GM21528 (cell line): Measurements from ENCODE around the gene COL27A1.

Source experiments
- ATAC-seq: cut with Tn5 transposase; IDR thresholded peaks from one replicate; pipeline ENCODE4 v1.9.1; 2021; ENCODE audit warnings: mild to moderate bottlenecking, moderate library complexity; ENCODE audit not compliant: unreplicated experiment, low FRiP score

COL27A1 gene

DNA sequence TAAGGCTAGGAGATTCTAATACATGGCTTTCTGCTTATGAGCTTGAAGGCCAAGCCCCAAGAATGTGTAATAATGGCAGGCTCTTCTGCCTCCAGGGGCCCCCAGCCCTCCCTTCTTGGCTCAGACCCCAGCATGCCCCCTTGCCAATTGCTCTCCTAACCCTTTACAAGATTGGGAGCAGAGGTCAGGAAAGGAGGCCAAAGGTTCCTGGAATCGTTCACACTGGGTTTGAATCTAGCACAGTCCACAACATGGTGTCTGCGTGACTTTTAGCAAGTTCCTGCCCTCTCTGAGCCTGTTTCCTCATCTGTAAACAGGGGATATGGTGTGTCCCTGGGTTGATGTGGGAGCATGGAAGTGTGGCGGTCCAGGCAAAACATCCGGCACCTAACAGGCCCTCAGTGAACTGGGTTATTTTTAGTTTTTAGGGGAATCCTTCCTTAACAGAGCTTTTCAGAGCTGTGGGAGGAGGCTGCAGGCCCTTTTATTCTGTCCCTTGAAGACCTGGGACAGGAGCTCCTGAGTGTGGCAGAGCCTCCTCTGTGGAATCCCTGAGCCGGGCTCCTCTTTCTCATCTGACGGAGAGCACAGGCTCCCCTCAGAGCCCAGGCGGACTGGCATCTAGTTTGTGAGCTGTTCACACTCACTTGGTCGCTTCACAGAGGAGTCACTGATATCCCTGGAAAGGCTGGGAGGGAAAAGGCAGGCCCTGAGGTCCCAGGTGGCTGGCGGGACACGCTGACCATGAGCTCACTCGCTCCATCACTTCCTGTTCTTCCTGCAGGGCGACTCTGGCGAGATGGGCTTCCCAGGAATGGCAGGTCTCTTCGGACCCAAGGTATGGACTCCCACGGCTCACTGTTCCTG, 144.2 kb downstream of the COL27A1 start:
- no peak for ATAC-seq

DNA sequence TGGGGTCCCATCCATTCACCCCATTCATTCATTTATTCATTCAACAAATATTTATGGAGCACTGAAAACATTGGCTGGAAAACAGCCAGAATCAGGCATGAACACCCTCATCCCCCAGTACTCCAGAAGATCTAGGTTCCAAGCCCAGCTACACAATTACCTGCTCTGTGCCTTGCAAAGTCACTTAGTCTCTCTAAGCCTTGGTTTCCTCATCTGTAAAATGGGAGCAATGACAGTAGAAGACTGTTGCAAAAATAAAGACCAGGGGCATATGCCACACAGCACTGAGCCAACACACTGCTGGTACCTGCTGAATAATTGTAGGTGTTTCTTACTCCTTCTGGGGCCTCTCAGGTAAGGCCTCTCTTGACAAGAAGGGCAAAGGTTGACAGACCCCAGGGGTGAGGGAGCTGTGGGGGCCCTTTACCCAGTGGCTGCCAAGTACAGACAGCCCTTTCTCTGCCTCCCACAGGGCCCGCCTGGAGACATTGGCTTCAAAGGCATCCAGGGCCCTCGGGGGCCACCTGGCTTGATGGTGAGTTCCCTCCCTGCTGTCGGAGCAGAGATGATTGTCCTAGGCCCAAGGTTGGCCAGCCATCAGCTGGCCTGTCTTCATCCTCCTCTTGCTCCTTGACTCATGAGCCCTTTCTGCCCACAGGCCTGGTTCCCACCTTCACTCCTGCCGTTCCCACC, 145.0 kb downstream of the COL27A1 start:
- ATAC-seq = no peak

DNA sequence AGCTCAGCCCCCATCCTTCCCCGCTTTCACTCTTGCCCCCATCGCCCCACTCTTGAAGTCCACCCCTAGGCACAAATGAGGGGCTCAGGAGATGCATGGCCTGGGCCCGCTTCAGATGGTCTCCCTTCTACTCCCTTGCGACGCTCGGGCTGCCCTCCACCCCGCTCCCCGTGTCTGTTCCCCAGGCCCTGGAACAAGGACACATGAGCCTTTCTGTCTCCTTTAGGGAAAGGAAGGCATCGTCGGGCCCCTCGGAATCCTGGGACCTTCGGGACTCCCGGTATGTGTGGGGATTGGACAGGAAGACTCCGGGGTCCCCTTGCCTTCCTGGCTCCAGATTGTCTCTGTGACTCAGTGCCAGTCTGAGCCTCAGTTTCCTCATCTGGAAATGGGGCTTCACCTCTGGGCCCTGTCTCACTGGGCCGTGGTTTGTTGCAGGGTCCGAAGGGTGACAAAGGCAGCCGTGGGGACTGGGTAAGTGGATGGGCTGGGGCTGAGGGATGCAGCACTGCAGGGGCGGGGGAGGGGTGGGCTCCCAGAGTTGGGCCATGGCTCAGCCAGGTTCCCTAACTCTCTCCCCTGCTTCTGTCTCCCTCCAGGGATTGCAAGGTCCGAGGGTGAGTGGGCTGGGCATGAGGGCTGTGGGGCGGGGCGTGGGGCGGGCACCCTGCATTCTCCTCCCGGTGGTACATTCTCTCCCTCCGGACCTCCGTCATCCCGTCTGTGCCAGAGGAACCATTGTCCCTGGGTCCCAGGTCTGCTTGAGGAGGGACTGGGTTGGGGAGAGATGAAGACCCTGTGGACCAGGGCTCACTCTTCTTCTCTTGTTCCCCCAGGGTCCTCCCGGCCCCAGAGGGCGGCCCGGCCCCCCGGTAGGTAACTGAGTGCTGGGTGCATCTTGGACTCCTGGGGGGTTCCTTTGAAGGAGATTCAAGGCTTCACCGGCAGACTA, 145.8 kb downstream of the COL27A1 start:
- ATAC-seq = no peak

DNA sequence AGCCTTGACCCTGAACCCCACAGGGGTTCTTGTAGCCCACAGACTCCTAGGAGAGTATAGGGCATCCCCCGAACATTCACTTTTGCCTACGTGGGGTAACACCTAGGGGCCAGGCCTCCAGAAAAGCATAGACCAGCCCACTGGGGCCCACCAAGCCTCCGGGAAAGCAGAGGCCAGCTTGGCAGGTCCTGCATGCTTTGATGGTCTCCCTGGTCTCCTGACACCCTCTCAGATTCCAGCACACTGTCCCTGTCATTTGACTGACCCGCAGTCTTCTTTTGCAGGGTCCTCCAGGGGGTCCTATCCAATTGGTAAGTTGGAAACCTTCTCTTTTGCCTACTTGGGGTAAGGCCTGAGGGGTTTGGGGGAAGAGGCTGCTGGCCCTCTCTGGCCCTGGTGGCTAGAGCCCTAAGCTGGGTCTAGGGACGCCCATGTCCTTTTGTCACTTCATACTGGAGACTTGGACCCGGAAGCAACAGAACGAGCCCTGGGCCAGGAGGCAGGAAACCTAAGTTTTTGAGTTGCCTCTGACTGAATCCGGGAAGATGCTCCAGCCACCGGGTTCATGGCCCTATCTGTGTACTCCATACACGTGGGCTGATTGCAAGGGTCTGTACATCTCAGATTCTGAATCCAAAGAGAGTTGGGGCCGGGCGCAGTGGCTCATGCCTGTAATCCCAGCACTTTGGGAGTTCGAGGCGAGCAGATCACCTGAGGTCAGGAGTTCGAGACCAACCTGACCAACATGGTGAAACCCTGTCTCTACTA, 146.6 kb downstream of the COL27A1 start:
- no peak for ATAC-seq

DNA sequence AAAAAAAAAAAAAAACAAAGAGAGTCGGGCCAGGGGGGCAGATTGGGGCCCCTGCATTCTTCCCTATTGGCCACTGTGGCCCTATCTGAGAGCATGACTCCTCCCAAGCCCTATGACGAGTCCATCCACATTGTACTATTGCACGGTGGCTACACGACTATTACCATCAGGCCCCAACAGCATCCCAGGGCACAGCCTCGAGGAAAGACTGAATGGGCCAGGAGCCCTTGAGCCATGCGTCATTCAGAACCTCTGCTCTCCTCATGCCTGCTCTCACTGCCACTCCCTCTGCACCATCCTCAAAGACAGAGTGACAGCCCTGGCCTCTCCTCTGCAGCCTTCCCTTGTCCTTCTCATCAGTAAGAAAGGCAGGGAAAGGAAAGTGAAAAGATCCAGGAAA, 147.4 kb downstream of the COL27A1 start:
- no peak for ATAC-seq

DNA sequence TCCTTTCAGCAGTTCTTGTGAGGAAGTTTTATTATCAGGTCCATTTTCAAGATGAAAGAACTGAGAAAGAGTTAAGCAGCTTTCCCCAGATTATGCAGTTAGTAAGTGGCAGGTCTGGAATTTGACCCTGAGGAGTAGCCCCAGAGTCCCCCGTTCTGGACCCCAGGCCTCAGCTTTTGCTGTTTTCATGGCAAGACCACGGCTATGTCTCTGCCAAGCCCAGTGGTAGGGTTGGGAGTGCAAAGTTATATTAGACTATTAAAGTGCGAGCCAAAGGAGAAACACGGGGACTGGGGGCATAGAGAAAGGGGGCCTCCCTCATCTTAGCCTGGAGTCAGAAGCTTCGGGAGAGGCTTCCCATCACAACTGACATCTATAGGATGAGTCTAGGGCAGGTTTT, 148.2 kb downstream of the COL27A1 start:
- no peak for ATAC-seq

DNA sequence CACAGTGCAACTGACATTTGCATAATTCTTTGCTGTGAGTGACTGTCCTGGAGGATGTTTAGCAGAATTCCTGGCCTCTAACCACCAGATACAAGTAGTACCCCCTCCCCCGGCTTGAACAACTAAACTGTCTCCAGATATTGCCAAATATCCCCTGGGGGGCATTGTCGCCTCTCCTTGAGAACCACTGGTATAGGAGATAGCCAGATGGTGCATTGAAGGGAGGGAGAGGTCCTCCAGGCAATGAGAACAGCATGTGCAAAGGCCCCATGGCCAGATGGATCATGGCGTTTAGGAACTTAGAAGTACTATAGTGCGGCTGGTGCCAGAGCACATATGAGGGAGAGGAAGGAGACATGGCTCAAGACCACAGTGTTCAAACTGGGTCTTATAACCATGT, 148.6 kb downstream of the COL27A1 start:
- ATAC-seq = no peak

DNA sequence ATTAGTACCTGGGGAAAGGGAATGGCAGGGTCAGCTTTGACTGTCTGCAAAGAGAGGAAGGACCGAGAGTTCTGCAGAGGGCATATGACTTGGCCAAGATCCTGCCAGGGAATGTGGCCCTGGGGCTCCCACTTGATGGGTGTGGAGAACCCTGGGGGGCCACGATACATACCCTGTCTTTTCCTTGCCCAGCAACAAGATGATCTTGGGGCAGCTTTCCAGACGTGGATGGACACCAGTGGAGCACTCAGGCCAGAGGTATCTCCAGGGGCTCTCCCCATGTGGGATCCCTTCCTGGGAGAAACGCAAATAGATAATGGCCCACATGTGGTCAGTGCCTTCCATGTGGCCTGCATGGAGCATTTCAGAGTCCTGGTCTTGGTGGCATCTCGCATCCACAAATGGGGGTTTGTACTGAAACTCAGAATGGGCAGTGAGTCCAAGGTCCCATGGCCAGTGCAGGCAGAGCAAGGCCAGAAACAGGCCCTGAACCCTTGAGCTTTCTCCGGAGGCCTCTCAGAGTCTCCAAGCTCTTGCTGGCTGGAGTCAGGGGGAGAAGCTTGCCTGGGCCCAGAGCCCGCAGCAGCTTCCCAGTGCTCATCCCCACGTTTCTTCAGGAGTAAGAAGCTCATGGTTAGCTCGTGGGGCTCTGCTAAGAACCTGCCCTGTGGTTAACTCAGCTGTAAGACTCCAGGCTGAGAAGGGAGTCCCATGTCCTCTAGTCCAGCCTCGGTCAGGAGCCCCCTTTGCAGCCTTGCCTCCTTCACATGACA, 149.3 kb downstream of the COL27A1 start:
- no peak for ATAC-seq

DNA sequence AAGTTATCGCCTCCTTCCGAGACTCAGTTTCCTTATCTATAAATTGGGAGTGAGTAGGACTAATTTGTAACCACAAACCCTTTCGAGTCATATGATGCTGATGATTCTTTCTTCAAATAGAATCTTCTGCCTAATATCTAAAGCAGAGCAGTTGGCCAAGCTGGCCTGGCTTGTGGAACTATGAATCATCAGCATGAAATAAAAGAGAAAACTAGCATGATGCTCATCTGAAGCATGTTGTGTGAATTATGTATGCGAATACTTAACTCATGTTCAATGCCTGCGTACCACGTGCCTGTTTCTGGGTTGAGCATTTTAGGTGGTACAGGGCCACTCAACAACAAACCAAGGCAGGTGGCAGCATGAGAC, 152.5 kb downstream of the COL27A1 start:
- ATAC-seq = no peak

DNA sequence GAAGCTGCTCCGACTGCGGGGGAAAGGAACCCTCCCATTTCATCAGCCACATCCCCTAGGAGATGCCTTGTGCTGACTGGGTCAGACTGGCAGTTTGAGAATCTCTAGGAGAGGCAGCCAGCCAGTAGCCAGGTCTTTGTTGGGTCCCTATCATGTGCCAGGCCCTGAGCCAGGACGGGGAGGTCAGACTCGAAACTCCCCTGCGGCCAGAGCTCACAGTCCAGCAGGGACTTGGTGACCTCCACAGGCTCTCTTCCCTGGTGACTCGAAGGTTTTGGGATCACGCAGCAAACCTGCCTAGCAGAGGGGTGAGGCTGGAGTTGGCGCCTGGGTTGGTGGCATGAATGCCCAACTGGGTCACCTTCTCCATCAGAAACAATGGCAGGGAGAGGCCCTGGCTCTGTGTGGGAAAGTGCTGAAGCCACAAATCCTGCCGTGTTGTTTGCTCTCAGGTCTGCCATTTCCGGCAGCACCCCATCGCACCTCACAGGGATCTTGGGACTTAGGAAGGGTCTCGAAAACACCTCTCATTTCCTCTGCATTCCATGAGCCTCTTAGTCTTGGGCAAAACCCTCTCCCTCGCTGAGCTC, 153.1 kb downstream of the COL27A1 start:
- no peak for ATAC-seq

DNA sequence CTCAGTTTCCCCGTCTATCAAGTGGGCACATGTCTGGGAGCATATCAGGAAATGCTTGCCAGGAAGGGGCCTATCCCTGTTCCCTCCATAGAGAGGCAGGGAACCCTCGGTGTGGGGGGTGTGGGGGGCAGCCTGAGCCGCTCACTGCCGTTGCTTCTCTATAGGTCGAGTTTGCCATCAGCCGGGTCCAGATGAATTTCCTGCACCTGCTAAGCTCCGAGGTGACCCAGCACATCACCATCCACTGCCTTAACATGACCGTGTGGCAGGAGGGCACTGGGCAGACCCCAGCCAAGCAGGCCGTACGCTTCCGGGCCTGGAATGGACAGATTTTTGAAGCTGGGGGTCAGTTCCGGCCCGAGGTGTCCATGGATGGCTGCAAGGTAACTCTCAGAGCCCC, 153.8 kb downstream of the COL27A1 start:
- ATAC-seq = no peak

DNA sequence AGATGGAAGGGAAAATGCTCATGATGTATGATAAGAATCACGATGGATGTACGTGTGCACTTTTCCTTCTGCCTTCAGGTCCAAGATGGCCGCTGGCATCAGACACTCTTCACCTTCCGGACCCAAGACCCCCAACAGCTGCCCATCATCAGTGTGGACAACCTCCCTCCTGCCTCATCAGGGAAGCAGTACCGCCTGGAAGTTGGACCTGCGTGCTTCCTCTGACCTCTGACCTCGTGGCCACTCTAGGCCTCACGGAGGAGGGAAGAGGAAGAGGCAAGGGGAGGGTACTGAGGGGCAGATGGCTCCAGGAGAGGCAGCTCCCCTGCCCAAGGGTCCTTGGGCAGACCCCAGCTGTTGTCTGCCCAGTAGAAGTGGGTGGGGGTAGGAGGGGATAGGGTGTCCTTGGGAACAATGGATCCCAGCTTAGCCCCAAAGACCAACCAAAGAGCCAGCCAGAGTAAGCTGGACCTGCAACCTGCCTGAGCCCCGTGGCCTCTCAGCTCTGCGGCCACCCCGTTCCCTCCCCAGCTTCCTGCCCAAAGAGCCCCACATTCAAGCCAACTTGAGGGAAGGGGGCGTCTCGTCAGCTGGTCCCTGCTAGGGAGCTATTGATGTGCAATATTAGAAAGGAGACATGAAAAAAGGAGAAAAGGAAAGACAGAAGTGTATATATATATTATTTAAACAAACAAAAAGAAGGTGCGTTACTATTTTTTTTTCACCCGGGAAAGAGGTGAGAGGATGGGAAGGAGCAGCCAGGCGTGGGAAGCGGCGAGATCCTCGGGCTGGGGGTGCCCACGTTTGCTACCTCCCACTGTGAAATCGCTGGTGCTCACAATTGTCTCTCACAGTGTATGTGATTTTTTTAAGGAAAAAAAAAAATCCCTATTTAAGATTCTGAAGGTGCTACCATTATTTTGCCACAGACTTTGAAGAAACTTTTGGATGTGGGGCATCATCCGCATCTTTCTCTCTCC, 155.4 kb downstream of the COL27A1 start:
- no peak for ATAC-seq

DNA sequence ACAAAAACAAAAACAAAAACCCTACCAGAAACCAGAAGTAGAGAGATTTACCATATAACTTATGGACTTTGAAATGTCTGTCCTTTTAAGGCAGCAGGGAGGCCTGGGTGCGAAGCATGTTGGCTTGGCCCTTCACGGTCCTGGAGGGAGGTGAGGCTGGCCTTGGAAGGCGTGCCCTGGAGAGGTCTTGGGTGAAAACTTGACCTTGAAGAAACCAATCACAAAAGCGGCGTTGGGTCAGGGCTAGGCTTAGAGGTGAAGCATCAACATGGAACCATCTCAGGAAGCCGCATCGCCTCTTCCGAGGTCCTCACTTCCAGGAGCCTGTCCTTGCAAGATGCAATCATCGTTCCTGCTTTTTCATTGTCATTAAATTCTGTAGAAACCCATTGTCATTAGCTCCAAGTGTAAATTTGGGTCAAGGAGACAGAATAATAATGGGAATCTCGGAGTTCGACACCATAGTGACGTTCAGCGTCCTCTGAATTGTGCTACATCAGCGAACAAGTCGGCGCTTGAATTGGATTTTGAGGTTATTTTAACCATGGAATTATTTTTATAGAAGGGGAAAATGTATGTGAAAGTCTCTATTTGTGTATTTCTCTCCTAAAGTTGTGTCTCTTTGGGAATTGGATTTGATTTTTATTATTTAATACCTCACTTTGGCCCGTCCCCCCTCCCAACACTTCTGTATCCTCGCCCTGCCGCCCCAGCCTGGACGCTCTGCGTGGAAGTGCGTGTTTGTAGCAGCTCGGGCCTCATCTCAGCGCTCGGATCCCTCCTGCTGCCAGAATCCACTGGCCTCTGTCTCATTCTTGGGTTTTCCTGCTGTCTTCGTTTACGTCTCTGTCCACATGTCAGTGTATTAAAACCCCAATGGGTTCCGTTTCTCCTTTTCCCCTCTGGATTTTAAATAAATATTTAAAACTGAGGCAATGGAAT, 156.5 kb downstream of the COL27A1 start:
- ATAC-seq = no peak

DNA sequence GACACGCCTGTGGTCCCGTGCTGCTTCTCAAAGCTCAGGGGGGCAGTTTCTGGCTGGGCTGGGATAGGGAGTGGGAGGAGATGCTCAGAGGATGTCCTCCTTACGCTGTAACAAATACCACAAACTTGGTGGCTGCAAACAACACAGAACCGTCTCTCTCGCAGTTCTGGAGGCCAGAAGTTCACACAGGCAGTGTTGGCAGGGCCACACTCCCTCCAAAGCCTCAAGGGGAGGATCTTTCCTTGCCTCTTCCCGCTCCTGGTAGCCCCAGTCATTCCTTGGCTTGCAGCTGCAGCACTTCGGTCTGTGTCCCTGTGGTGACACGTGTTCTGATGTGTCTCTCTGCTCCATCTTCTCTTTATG, 157.2 kb downstream of the COL27A1 start:
- no peak for ATAC-seq

DNA sequence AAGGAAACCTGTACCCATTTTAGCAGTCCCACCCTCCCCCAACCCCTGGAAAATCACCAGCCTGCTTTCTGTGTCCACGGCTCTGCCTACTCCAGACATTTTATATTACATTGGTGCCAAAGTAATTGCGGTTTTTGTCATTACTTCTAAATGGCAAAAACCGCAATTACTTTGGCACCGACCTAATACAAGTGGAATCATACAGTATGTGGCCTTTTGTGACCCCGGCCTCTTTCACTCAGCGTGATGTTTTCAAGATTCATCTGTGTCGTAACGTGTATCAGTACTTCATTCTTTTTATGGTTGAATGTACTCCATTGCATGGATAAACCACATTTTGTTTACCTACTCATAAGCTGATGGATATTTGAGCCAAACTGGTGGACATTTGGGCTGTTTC, 157.8 kb downstream of the COL27A1 start:
- no peak for ATAC-seq

DNA sequence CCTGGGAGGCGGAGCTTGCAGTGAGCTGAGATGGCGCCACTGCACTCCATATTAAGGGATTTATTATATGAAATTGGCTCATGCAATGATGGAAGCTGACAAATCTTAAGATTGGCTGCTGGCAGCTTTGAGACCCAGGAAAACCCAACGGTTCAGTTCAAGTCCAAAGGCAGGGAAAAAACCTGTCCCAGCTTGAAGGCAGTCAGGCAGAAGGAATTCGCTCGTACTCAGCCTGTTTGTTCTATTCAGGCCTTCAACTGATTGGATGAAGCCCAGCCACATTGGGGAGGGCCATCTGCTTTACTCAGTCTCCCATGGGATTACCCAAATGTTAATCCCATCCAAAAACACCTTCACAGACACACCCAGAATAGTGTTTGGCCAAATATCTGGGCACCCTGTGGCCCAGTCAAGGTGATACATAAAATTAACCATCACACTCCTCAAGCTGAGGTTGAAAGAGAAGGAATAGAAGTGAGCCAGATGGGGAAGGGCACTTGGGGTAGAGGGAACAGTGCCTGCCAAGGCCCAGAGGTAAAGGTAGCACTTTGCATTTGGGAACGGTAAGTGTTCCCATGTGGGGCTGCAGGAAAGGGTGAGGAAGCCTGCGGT, 159.0 kb downstream of the COL27A1 start:
- ATAC-seq = no peak
